Dedifferentiated amniotic fluid mesenchymal stem cell (primary cell): ENCODE measurements around the gene PRR22.
"Not testable (repeated sequence)": the region's sequence is repeated elsewhere in the genome, so short reads cannot be mapped to it uniquely, and the experiment has no call there.

Source experiments
- DNase-seq: peaks from one replicate; pipeline ENCODE4 v3.0.0-alpha.2; 2016; ENCODE audit errors: extremely low spot score

PRR22 gene

GRCh38 chr19:5790559-5791520 lies 6.3 kb upstream of the PRR22 start, which contains the start of gene DUS3L:
Gene DUS3L, minus strand, starts transcription at chr19:5791163. Its CDS starts 22 bp downstream, at chr19:5791141.
- peak; percentile 97 for DNase-seq

- no peak for DNase-seq
Observed at GRCh38 chr19:5789886-5790558, 5.5 kb upstream of the PRR22 start.

- no peak for DNase-seq
Observed at GRCh38 chr19:5789351-5789761, 4.8 kb upstream of the PRR22 start.

GRCh38 chr19:5788422-5788821 lies 3.9 kb upstream of the PRR22 start:
- DNase-seq, result no peak

- no peak for DNase-seq
Observed at GRCh38 chr19:5787409-5788182, 3.0 kb upstream of the PRR22 start.

- no peak for DNase-seq
Observed at GRCh38 chr19:5786593-5787408, 2.3 kb upstream of the PRR22 start.

GRCh38 chr19:5785423-5785822 lies 877 bp upstream of the PRR22 start:
- DNase-seq, result no peak

GRCh38 chr19:5782945-5783919 lies 1.3 kb downstream of the PRR22 start:
- DNase-seq, result no peak

- DNase-seq, result no peak
Observed at GRCh38 chr19:5782322-5782721, 2.2 kb downstream of the PRR22 start.

- DNase-seq, result not testable (repeated sequence)
Observed at GRCh38 chr19:5780916-5781315, 3.6 kb downstream of the PRR22 start.

GRCh38 chr19:5778402-5778801 lies 6.1 kb downstream of the PRR22 start:
- peak; percentile 5 for DNase-seq

GRCh38 chr19:5775668-5776309 lies 8.8 kb downstream of the PRR22 start:
- DNase-seq, result peak; percentile 30

- DNase-seq, result no peak
Observed at GRCh38 chr19:5774921-5775320, 9.6 kb downstream of the PRR22 start.

GRCh38 chr19:5773276-5773675 lies 11.3 kb downstream of the PRR22 start:
- no peak for DNase-seq

GRCh38 chr19:5772416-5772815 lies 12.1 kb downstream of the PRR22 start:
- no peak for DNase-seq

GRCh38 chr19:5767949-5768348 lies 16.6 kb downstream of the PRR22 start:
- DNase-seq, result no peak

- DNase-seq, result no peak
Observed at GRCh38 chr19:5765220-5765619, 19.3 kb downstream of the PRR22 start.

GRCh38 chr19:5762608-5763217 lies 21.8 kb downstream of the PRR22 start:
- DNase-seq, result no peak

- no peak for DNase-seq
Observed at GRCh38 chr19:5753743-5754142, 30.8 kb downstream of the PRR22 start.
